IPS-NIHi7 (cell line): Measurements from ENCODE around the gene SCNN1A.

Experiments used
- DNase-seq: peaks from one replicate; pipeline ENCODE4 v3.0.0; 2012; ENCODE audit warnings: mixed read lengths; ENCODE audit errors: extremely low spot score

SCNN1A gene

GRCh38 chr12:6384499-6385436 is 9.4 kb upstream of the SCNN1A start:
- no peak for DNase-seq

GRCh38 chr12:6383572-6384498 is 8.5 kb upstream of the SCNN1A start, which contains the start of gene LTBR:
Gene LTBR (plus strand): TSS chr12:6384162. CDS start chr12:6384359, 197 bp downstream.
- DNase-seq: peak; percentile 71

GRCh38 chr12:6382982-6383381 is 7.6 kb upstream of the SCNN1A start:
- DNase-seq: no peak

- no peak for DNase-seq
Observed at GRCh38 chr12:6382371-6382770, 7.0 kb upstream of the SCNN1A start.

- no peak for DNase-seq
Observed at GRCh38 chr12:6380141-6381121, 5.1 kb upstream of the SCNN1A start.

GRCh38 chr12:6378709-6379472 is 3.5 kb upstream of the SCNN1A start:
- DNase-seq: no peak

- DNase-seq: no peak
Observed at GRCh38 chr12:6377667-6377994, 2.3 kb upstream of the SCNN1A start.

GRCh38 chr12:6376870-6377666 is 1.7 kb upstream of the SCNN1A start:
- DNase-seq: no peak

GRCh38 chr12:6376079-6376869 is 911 bp upstream of the SCNN1A start:
- peak; percentile 87 for DNase-seq

GRCh38 chr12:6374786-6375160 is 590 bp downstream of the SCNN1A start:
- DNase-seq: no peak

- no peak for DNase-seq
Observed at GRCh38 chr12:6374028-6374785, 1.2 kb downstream of the SCNN1A start.

GRCh38 chr12:6373022-6373787 is 2.2 kb downstream of the SCNN1A start:
- DNase-seq: no peak

- no peak for DNase-seq
Observed at GRCh38 chr12:6372403-6373003, 2.9 kb downstream of the SCNN1A start.

GRCh38 chr12:6370994-6371754 is 4.2 kb downstream of the SCNN1A start:
- peak; percentile 91 for DNase-seq

GRCh38 chr12:6370576-6370935 is 4.8 kb downstream of the SCNN1A start:
- no peak for DNase-seq

GRCh38 chr12:6369916-6370575 is 5.3 kb downstream of the SCNN1A start:
- DNase-seq: no peak
